Mononuclear cell (primary cell): Measurements from ENCODE around the gene IFNA5. TPM values are rescaled to one million over a fixed set of nuclear protein-coding genes. Genes with fewer than 3 reads are reported as not detected.

Experiments
- H3K27me3 ChIP-seq: 2 replicates; pipeline ENCODE4 v1.6.0; 2011; ENCODE audit warnings: low read length, control low read depth; ENCODE audit not compliant: insufficient read depth
- H3K4me1 ChIP-seq: 2 replicates; pipeline ENCODE4 v1.5.1; 2011; ENCODE audit warnings: mild to moderate bottlenecking, low read length, control low read depth; ENCODE audit not compliant: insufficient read depth
- H3K4me3 ChIP-seq: 2 replicates; pipeline ENCODE4 v1.5.1; 2011; ENCODE audit warnings: mild to moderate bottlenecking, low read length, moderate library complexity
- H3K9me3 ChIP-seq: 2 replicates; pipeline ENCODE4 v1.5.1; 2011; ENCODE audit warnings: low read depth, mild to moderate bottlenecking, control low read depth, low read length
- total RNA-seq: library from RNA; depleted of rRNA; stranded (reverse); fragments of >200 nt; gene quantifications from one replicate; pipeline ENCODE4 v1.2.3, GENCODE V29; 2012

Gene IFNA5
- total RNA-seq, 1 donor, result 0.10 TPM

DNA sequence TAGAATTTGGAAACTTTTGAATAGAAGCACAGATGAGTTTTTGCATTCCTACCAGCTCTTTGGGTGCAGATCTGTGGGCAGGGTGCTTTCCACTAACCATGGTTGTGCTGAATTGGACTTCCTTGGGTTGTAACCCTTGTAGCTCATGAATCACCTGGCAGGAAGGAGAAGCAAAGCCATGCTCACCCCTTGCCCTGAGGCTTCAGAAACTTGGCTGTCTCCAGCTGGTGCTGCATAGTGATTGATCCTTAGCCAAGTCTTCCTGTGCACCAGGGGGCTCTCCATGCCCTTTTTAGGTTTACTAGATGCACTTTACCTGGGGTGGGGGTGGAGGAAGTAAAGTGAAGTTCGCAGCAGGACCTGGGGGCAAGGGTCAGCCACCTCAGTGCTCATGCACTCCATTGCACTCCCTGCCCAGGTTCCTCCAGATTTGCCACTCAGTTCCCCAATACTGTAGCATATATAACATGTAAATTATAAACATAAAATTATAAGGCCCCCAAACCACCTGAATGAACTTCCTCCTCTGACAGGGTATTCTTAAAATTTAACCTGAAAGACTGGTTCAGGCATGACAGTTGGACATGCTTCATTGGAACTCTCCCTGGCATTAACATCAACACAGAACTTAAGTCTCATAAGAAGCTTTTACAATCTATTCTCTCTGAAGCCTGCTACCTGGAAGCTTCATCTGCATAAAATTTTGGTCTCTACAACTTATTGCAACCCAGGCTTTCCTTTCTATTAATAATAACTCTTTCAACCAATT, 39.5 kb downstream of the IFNA5 start:
- Histone ChIP-seq H3K4me1 (peaks cover 7% of the 10 kb centered on the region), H3K27me3 (no peaks in the 10 kb centered on the region), H3K9me3 (no peaks in the 10 kb centered on the region), H3K4me3 (no peak overlapping the region)

DNA sequence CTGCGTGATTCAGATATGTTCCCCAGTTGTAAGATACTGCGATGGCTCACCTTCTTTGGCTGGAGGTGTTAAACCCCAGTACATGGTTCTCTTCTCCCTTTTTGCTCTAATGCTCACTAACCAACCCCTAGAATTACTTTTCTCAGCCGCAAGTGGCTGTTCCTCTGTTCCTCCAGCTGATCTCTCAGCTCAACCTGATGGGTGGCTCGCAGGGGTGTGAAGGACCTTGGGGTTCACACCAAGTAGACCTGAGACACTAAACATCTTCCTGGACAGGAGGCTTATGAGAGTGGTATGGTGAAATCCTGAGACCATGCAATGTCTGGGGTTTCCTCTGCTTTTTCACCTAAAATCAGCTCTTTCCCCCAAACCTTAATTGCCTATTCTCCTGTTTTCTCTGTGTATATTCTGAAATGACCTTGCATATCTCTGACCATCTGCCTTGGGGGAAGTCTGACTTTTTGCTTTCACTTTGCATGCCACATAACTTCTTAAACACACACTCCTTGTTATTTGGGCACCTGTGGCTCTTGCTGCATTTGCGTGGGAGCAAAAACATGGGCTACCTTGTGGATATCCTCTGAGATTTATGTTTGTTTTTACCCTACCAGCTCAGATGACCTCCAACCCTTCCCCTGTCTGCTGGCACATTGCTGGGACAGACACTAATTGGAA, 49.4 kb downstream of the IFNA5 start:
- Histone ChIP-seq H3K4me3 (no peak overlapping the region), H3K4me1 (peaks cover 16% of the 10 kb centered on the region), H3K27me3 (no peaks in the 10 kb centered on the region)

More for the DNA sequence above, 49.4 kb downstream of the IFNA5 start:
- no peaks in the 10 kb centered on the region for H3K9me3 ChIP-seq

Other genes with a start within 250 kb of the IFNA5 start
- 7.8 TPM for gene IFNB1, start 227.4 kb downstream of the IFNA5 start, total RNA-seq
- 0.10 TPM for gene IFNW1, start 163.5 kb downstream of the IFNA5 start, total RNA-seq
- not detected for gene IFNA21, start 138.7 kb downstream of the IFNA5 start, total RNA-seq
- gene IFNA4, start 117.7 kb downstream of the IFNA5 start, total RNA-seq, result not detected
- gene IFNA7, start 103.1 kb downstream of the IFNA5 start, total RNA-seq, result not detected
- not detected for gene IFNA10, start 98.2 kb downstream of the IFNA5 start, total RNA-seq
- gene IFNA16, start 88.0 kb downstream of the IFNA5 start, total RNA-seq, result not detected
- gene IFNA17, start 77.1 kb downstream of the IFNA5 start, total RNA-seq, result not detected
- not detected for gene IFNA14, start 65.3 kb downstream of the IFNA5 start, total RNA-seq
- 22.0 TPM for gene KLHL9, start 30.1 kb upstream of the IFNA5 start, total RNA-seq
- 0.10 TPM for gene IFNA6, start 45.6 kb upstream of the IFNA5 start, total RNA-seq
- gene IFNA13, start 62.7 kb upstream of the IFNA5 start, total RNA-seq, result not detected
- gene IFNA2, start 80.1 kb upstream of the IFNA5 start, total RNA-seq, result 0.21 TPM
- not detected for gene IFNA8, start 103.8 kb upstream of the IFNA5 start, total RNA-seq
- gene IFNA1, start 135.1 kb upstream of the IFNA5 start, total RNA-seq, result not detected
- not detected for gene IFNE, start 177.0 kb upstream of the IFNA5 start, total RNA-seq